ENCODE measurements around the gene RNASEH1. TPM values are rescaled to one million over a fixed set of nuclear protein-coding genes. Genes with fewer than 3 reads are reported as not detected.

RNASEH1 gene
- total and polyA plus RNA-seq, 2 of the 4 experiments (the other 2 are of a cell fraction): 23.5 to 23.7 TPM

DNA sequence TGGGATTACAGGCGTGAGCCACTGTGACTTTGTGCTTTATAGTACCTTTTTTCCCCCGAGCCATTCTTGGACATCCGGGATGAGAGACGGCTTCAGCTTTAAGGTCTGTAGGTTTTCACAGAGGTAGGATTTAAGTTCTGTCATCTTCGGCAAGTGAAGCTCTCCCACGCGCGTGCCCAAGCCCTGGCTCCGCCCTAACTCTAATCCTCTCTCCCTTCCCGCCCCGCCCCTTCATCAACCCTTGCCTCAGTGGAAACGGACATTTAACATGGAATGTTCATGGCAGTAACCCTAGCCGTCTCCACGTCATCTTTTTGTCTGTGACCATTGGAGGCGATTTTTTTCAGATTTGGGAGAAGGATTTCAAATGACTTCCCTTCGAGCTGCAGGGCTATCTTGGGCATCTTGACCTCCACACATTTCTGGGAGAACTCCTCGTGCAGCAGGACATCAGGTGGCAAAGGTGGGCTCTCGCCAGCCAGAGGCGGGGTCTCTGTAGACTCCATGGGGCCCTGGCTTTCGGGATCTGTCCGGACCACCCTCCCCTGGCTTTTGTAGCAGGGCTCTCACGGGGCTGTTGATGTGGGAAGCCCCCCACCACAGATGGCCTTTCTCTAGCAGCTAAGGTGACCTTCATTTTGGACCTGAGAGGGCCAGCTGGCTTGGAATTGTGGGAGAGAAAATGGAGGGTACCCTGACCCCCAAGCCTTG is 43.6 kb upstream of the RNASEH1 start:
- Histone ChIP-seq H3K14ac (replicated peaks; ENCODE audit: low read depth, low read length) (no peak overlapping the region), H2BK120ac (ENCODE audit: low read depth, low read length) (no peak overlapping the region), H3K4me3 (ENCODE audit: insufficient read depth, low read depth, low read length) (no peak overlapping the region), H4K20me1 (ENCODE audit: insufficient read depth, low read length) (no peaks in the 10 kb centered on the region), H2AK5ac (ENCODE audit: low read depth, low read length) (no peak overlapping the region), H3K27me3 (ENCODE audit: control insufficient read depth, insufficient read depth, low read length) (peaks cover 2% of the 10 kb centered on the region; the same call in 1 of the 2 replicates), H2BK15ac (ENCODE audit: low read depth, low read length) (no peak overlapping the region), H2AFZ (replicated peaks; ENCODE audit: low read length, poor library complexity) (no peak overlapping the region), H3K27ac (ENCODE audit: insufficient read depth, low read length) (no peak overlapping the region), H2BK5ac (ENCODE audit: low read depth, low read length, poor library complexity, severe bottlenecking) (no peak overlapping the region), H3K4me2 (ENCODE audit: low read depth, low read length) (no peak overlapping the region), H4K5ac (ENCODE audit: low read depth, low read length) (no peak overlapping the region), H3K79me1 (ENCODE audit: low read depth in 1 of 2, low read length in 2 of 2) (no peaks in the 10 kb centered on the region), H4K91ac (ENCODE audit: insufficient read depth, low read depth, low read length) (no peak overlapping the region), H2AK9ac (replicated peaks; ENCODE audit: low read depth, low read length, poor library complexity) (no peak overlapping the region), H3K56ac (ENCODE audit: extremely low read depth, insufficient read depth, low read length) (no peak overlapping the region), H3K23ac (ENCODE audit: low read depth, low read length) (no peak overlapping the region), H3K9ac (ENCODE audit: low read depth, low read length) (no peak overlapping the region), H3K9me1 (ENCODE audit: insufficient read depth, low read length) (no peaks in the 10 kb centered on the region), H3K36me3 (ENCODE audit: control insufficient read depth, insufficient read depth, low read length) (no peaks in the 10 kb centered on the region), H3K18ac (ENCODE audit: low read depth, low read length) (no peak overlapping the region), H3K4me1 (ENCODE audit: control insufficient read depth, insufficient read depth, low read length) (peaks cover 3% of the 10 kb centered on the region; the same call in 1 of the 2 replicates), H2BK20ac (ENCODE audit: low read depth, low read length) (no peak overlapping the region), H3K4ac (ENCODE audit: low read depth, low read length) (no peak overlapping the region), H4K8ac (ENCODE audit: low read depth in 2 of 2, low read length in 2 of 2) (no peak overlapping the region), H3K9me3 (ENCODE audit: control insufficient read depth, insufficient read depth, low read length) (no peaks in the 10 kb centered on the region)
- in situ Hi-C loops (cut with MboI; ENCODE audit: low sequenced_read_pairs): no loop called here
- 70% methylated on average over 2 of the region's 22 CpGs; no CpG with 5 or more reads in 1 of the 2 experiments for WGBS, 2 experiments (ENCODE audit: extremely low coverage in 2 of 2, insufficient read length in 1 of 2)
- intact Hi-C loops (cut with micrococcal nuclease): no loop called here
- DNase-seq (no peak), ATAC-seq (ENCODE audit: low read depth) (no peak)
- TF ChIP-seq POLR2A (IDR thresholded peaks at IDR 0.05; ENCODE audit: low read depth, low read length) (no peak), MXI1 (IDR thresholded peaks at IDR 0.05; ENCODE audit: borderline replicate concordance, low read depth, low read length) (no peak), CEBPB (IDR thresholded peaks at IDR 0.05; ENCODE audit: low read depth, low read length) (no peak), CHD1 (IDR thresholded peaks at IDR 0.05; ENCODE audit: low read depth, low read length) (no peak), RAD21 (IDR thresholded peaks at IDR 0.05; ENCODE audit: low read length) (no peak), RFX5 (IDR thresholded peaks at IDR 0.05; ENCODE audit: low read depth, low read length) (no peak), SMC3 (IDR thresholded peaks at IDR 0.05; ENCODE audit: low read depth, low read length) (no peak), RCOR1 (IDR thresholded peaks at IDR 0.05; ENCODE audit: insufficient replicate concordance, low read length) (no peak), BHLHE40 (IDR thresholded peaks at IDR 0.05; ENCODE audit: low read depth, low read length) (no peak), FOS (IDR thresholded peaks at IDR 0.05; ENCODE audit: low read depth, low read length) (no peak)
- TF ChIP-seq, protein P1, sequence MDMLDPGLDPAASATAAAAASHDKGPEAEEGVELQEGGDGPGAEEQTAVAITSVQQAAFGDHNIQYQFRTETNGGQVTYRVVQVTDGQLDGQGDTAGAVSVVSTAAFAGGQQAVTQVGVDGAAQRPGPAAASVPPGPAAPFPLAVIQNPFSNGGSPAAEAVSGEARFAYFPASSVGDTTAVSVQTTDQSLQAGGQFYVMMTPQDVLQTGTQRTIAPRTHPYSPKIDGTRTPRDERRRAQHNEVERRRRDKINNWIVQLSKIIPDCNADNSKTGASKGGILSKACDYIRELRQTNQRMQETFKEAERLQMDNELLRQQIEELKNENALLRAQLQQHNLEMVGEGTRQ (IDR thresholded peaks at IDR 0.05; ENCODE audit: low read depth, low read length): no peak
- no TSS peak for BruUV-seq (replicated peaks)
- ChIA-PET POLR2A (ENCODE audit: unreplicated experiment) (no interaction called here), CTCF (interaction anchor here (0.6 to 0.9 kb wide), 3 partner anchors 22 to 140 kb away, joined by 3 to 4 read pairs (median 3); no protein-coding TSS in a partner anchor)
- dilution Hi-C loops (cut with HindIII; ENCODE audit: low sequenced_read_pairs, unreplicated experiment): no loop called here
